Measurements from ENCODE around the gene NAAA.

DNA sequence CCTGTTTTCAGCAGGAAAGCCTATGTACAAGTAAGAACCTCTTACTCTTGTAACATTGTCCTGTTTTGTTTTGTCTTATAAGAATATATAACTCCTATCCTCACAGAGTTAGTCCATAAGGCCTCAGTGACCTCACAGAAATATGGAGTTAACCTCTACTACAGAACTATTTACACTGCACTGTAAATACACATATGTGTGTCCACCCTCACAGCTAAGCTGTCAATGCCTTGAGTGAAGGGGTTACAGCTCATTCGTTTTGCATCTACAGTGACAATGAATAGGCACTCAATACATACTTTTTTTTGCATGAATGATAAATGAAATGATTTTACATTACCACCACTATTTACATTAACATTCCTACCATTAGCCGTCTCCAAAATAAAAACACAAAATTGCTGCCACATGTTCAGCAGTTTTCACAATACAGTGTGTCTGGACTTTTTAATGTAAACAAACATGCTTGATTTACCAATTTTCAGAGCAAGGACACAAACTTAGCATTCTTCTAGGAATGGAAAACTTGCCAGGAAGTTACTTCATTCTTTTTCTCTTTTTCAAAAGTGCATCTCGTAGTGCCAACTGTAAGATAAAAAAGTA lies 9.5 kb upstream of the NAAA start:
- TF ChIP-seq, protein P1, sequence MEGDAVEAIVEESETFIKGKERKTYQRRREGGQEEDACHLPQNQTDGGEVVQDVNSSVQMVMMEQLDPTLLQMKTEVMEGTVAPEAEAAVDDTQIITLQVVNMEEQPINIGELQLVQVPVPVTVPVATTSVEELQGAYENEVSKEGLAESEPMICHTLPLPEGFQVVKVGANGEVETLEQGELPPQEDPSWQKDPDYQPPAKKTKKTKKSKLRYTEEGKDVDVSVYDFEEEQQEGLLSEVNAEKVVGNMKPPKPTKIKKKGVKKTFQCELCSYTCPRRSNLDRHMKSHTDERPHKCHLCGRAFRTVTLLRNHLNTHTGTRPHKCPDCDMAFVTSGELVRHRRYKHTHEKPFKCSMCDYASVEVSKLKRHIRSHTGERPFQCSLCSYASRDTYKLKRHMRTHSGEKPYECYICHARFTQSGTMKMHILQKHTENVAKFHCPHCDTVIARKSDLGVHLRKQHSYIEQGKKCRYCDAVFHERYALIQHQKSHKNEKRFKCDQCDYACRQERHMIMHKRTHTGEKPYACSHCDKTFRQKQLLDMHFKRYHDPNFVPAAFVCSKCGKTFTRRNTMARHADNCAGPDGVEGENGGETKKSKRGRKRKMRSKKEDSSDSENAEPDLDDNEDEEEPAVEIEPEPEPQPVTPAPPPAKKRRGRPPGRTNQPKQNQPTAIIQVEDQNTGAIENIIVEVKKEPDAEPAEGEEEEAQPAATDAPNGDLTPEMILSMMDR (IDR thresholded peaks at IDR 0.05) = no peak
- TF ChIP-seq POLR2A (IDR thresholded peaks at IDR 0.05) = no peak

Measured in body of pancreas (tissue), 4 donors.